C4-2B (cell line): ENCODE data around the gene CFD.

Experiments used
- CTCF ChIP-seq: fragments of 450-650 bp; conservative IDR thresholded peaks from 2 replicates; pipeline ENCODE4 v1.5.1; 2017; ENCODE audit warnings: mild to moderate bottlenecking
- ZFX ChIP-seq: fragments of 450-650 bp; IDR thresholded peaks from 2 replicates; pipeline ENCODE4 v1.6.1; 2017

GRCh38 chr19:871446-872265, 12.2 kb downstream of the CFD start:
- no peak for TF ChIP-seq CTCF
- no peak for TF ChIP-seq ZFX
